H9 (cell line): Measurements from ENCODE around the gene DMAC2L. TPM values are rescaled to one million over a fixed set of nuclear protein-coding genes. Genes with fewer than 3 reads are reported as not detected.

Experiments
- DNase-seq: peaks from one replicate; pipeline ENCODE4 v3.0.0-alpha.2; 2017
- H2AFZ ChIP-seq: one replicate; pipeline ENCODE4 v1.6.1; 2013; ENCODE audit warnings: mild to moderate bottlenecking, low read length, control low read depth, moderate library complexity
- H2AK5ac ChIP-seq: 2 replicates; pipeline ENCODE4 v1.6.1; 2013; ENCODE audit warnings: low read length, control low read depth, mixed read lengths; ENCODE audit not compliant: insufficient read length
- H2BK120ac ChIP-seq: one replicate; pipeline ENCODE4 v1.6.1; 2013; ENCODE audit warnings: low read depth, mild to moderate bottlenecking, low read length, control low read depth, inconsistent platforms; ENCODE audit not compliant: poor library complexity, severe bottlenecking
- H2BK12ac ChIP-seq: 2 replicates; pipeline ENCODE4 v1.6.1; 2013; ENCODE audit warnings: low read length, control low read depth, mixed read lengths, low read depth; ENCODE audit not compliant: insufficient read length
- H2BK15ac ChIP-seq: 2 replicates; pipeline ENCODE4 v1.6.1; 2013; ENCODE audit warnings: low read depth, low read length, control low read depth
- H2BK20ac ChIP-seq: one replicate; pipeline ENCODE4 v1.6.1; 2013; ENCODE audit warnings: low read depth, mild to moderate bottlenecking, low read length, control low read depth, inconsistent platforms; ENCODE audit not compliant: poor library complexity, severe bottlenecking
- H2BK5ac ChIP-seq: 2 replicates; pipeline ENCODE4 v1.6.1; 2013; ENCODE audit warnings: low read length, control low read depth, mixed read lengths; ENCODE audit not compliant: insufficient read length
- H3K14ac ChIP-seq: 2 replicates; pipeline ENCODE4 v1.6.1; 2013; ENCODE audit warnings: low read length, control low read depth; ENCODE audit not compliant: insufficient read depth
- H3K18ac ChIP-seq: 2 replicates; pipeline ENCODE4 v1.6.1; 2013; ENCODE audit warnings: low read depth, mild to moderate bottlenecking, mixed read lengths, low read length, control low read depth; ENCODE audit not compliant: insufficient read length
- H3K23ac ChIP-seq: 2 replicates; pipeline ENCODE4 v1.6.1; 2013; ENCODE audit warnings: low read length, control low read depth, mixed read lengths, low read depth; ENCODE audit not compliant: insufficient read length
- H3K23me2 ChIP-seq: 2 replicates; pipeline ENCODE4 v1.6.1; 2013; ENCODE audit warnings: low read depth, mild to moderate bottlenecking, mixed read lengths, low read length, control low read depth; ENCODE audit not compliant: insufficient read length, poor library complexity, severe bottlenecking
- H3K27ac ChIP-seq: 2 replicates; pipeline ENCODE4 v1.5.1; 2013; ENCODE audit warnings: low read length, control low read depth, mixed read lengths, low read depth; ENCODE audit not compliant: insufficient read length
- H3K27me3 ChIP-seq: 2 replicates; pipeline ENCODE4 v1.6.1; 2013; ENCODE audit warnings: low read length, control low read depth, inconsistent platforms; ENCODE audit not compliant: insufficient read depth
- H3K4ac ChIP-seq: 2 replicates; pipeline ENCODE4 v1.6.1; 2013; ENCODE audit warnings: low read depth, mild to moderate bottlenecking, control low read depth, inconsistent platforms, low read length, moderate library complexity
- H3K4me1 ChIP-seq: 2 replicates; pipeline ENCODE4 v1.6.1; 2013; ENCODE audit warnings: low read length, control low read depth, inconsistent platforms; ENCODE audit not compliant: insufficient read depth
- H3K4me2 ChIP-seq: 2 replicates; pipeline ENCODE4 v1.6.1; 2013; ENCODE audit warnings: low read length, control low read depth, mixed read lengths; ENCODE audit not compliant: insufficient read length, insufficient read depth
- H3K56ac ChIP-seq: 2 replicates; pipeline ENCODE4 v1.6.1; 2013; ENCODE audit warnings: low read depth, mild to moderate bottlenecking, mixed read lengths, low read length, control low read depth; ENCODE audit not compliant: insufficient read length
- H3K79me1 ChIP-seq: 2 replicates; pipeline ENCODE4 v1.6.1; 2013; ENCODE audit warnings: low read depth, mild to moderate bottlenecking, moderate library complexity, low read length, control low read depth, inconsistent platforms; ENCODE audit not compliant: insufficient read depth, poor library complexity, severe bottlenecking
- H3K79me2 ChIP-seq: 2 replicates; pipeline ENCODE4 v1.6.1; 2013; ENCODE audit warnings: low read length, control low read depth, inconsistent platforms; ENCODE audit not compliant: insufficient read depth
- H3K9ac ChIP-seq: 2 replicates; pipeline ENCODE4 v1.6.1; 2013; ENCODE audit warnings: low read length, control low read depth, mixed read lengths; ENCODE audit not compliant: insufficient read length; ENCODE audit errors: extremely low read depth
- H3K9me3 ChIP-seq: one replicate; pipeline ENCODE4 v1.6.1; 2013; ENCODE audit warnings: low read depth, low read length, inconsistent platforms; ENCODE audit not compliant: control insufficient read depth
- H3T11ph ChIP-seq: one replicate; pipeline ENCODE4 v1.6.1; 2013; ENCODE audit warnings: mild to moderate bottlenecking, low read length, control low read depth, inconsistent platforms
- H4K20me1 ChIP-seq: one replicate; pipeline ENCODE4 v1.6.1; 2013; ENCODE audit not compliant: control insufficient read depth, insufficient read length, insufficient read depth
- H4K5ac ChIP-seq: 2 replicates; pipeline ENCODE4 v1.6.1; 2013; ENCODE audit warnings: low read depth, mild to moderate bottlenecking, mixed read lengths, low read length, control low read depth; ENCODE audit not compliant: insufficient read length
- H4K8ac ChIP-seq: replicated peaks from 2 replicates; pipeline ENCODE4 v1.6.1; 2013; ENCODE audit warnings: low read length, control low read depth, mixed read lengths, low read depth; ENCODE audit not compliant: insufficient read length
- H4K91ac ChIP-seq: 2 replicates; pipeline ENCODE4 v1.6.1; 2013; ENCODE audit warnings: low read depth, mild to moderate bottlenecking, moderate library complexity, mixed read lengths, low read length, control low read depth; ENCODE audit not compliant: insufficient read length
- H3K27ac Mint-ChIP-seq, 3 experiments: 2 replicates in 2 of 3; 3 replicates in 1 of 3; pipeline ENCODE4 v1.8.0; 2020 to 2021; ENCODE audit warnings: mixed read lengths in 3 of 3, mild to moderate bottlenecking in 1 of 3, moderate library complexity in 1 of 3
- H3K27me3 Mint-ChIP-seq: 2 replicates; pipeline ENCODE4 v1.8.0; 2021; ENCODE audit warnings: low read depth, mild to moderate bottlenecking, moderate library complexity, mixed read lengths
- H3K36me3 Mint-ChIP-seq, 3 experiments: 2 replicates in 2 of 3; 3 replicates in 1 of 3; pipeline ENCODE4 v1.8.0; 2020 to 2021; ENCODE audit warnings: low read depth in 3 of 3, mixed read lengths in 3 of 3; ENCODE audit not compliant: insufficient read depth in 1 of 3
- H3K4me1 Mint-ChIP-seq, 2 experiments: 2 replicates each; pipeline ENCODE4 v1.8.0; 2020; ENCODE audit warnings: mixed read lengths in 2 of 2
- H3K4me3 Mint-ChIP-seq, 2 experiments: 2 replicates in 1 of 2; 3 replicates in 1 of 2; pipeline ENCODE4 v1.8.0; 2020 to 2021; ENCODE audit warnings: mild to moderate bottlenecking in 2 of 2, mixed read lengths in 2 of 2, moderate library complexity in 1 of 2
- H3K9me3 Mint-ChIP-seq, 2 experiments: 2 replicates in 1 of 2; 3 replicates in 1 of 2; pipeline ENCODE4 v1.8.0; 2020; ENCODE audit warnings: mild to moderate bottlenecking in 2 of 2, mixed read lengths in 2 of 2, moderate library complexity in 1 of 2
- WGBS: extraction: QIAGEN DNeasy Blood & Tissue Kit; methylation state at CpG from one replicate; pipeline ENCODE4 v1.1.7; 2013; ENCODE audit warnings: missing lambda C conversion rate, low lambda C conversion rate, mixed read lengths; ENCODE audit not compliant: insufficient read length; ENCODE audit errors: extremely low coverage; 5-methylcytosine and 5-hydroxymethylcytosine counted together
- total RNA-seq: library from RNA; stranded (reverse); gene quantifications from 2 replicates; pipeline ENCODE4 v1.2.1, GENCODE V29; 2021
- TF ChIP-seq, protein P1 (sequence below): fragments of 200-600 bp; sonication (generic); conservative IDR thresholded peaks from 3 replicates; pipeline ENCODE4 v1.8.0; 2021; ENCODE audit warnings: antibody characterized with exemption, mild to moderate bottlenecking

The DMAC2L gene
- total RNA-seq, 1 experiment from 2014 or later = 22.4 TPM

DNA sequence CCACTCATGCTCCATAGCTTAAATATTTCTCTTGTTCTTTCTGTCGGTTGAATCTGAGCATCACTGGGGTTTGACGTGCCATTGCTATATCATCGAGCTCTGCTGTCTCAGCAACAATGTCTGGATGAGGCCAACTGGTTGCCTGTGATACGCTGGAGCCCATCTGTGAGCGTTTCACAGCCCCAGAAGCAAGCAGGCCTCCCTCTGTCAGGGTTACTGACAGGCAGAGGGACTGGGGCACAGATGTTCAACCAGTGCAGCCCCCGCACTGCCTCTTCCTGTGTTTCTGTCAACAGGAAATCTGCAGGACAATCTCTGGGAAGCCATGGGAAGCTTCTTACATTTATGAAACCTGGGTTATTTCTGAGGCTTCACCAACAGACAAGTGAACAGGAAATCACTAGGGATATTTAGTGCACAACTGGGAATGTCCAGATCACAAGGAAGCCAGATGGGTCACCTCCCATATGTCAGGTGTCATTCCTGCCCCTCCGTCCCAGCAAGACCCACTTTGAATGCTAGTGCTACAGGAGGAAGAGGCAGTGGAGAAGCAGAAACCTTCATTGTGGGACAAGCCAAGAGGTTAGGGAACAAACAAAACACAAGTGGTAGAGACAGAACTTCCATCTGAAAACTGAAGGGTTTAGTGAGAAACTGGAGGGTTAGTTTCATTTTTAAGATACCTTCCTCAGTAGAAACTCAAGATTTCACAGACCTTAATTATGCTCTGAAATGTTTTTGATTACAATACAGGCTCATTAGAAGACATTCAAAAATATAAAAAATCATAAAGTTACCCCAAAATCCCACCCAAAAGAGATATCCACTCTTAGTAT, 24.1 kb downstream of the DMAC2L start:
- Histone ChIP-seq H2BK5ac (no peak overlapping the region), H3K18ac (peak overlapping the region; percentile 25), H4K20me1 (no peaks in the 10 kb centered on the region), H3K27me3 (no peaks in the 10 kb centered on the region), H3K23me2 (no peaks in the 10 kb centered on the region), H3K56ac (no peak overlapping the region), H3K23ac (no peak overlapping the region), H3K4ac (peak overlapping the region; percentile 76; the same call in 1 of the 2 replicates), H2BK15ac (no peak overlapping the region), H3K4me2 (no peak overlapping the region), H4K91ac (no peak overlapping the region), H3K79me2 (no peaks in the 10 kb centered on the region), H3K27ac (peak overlapping the region; percentile 3), H3K9me3 (no peaks in the 10 kb centered on the region), H3K9ac (no peak overlapping the region), H4K5ac (no peak overlapping the region), H2AK5ac (no peak overlapping the region), H3K79me1 (no peaks in the 10 kb centered on the region), H4K8ac (no peak overlapping the region), H3K14ac (peak overlapping the region; percentile 37; the same call in 1 of the 2 replicates), H2BK120ac (no peak overlapping the region), H2AFZ (no peak overlapping the region), H3T11ph (peak overlapping the region; percentile 43), H3K4me1 (peaks cover 8% of the 10 kb centered on the region; the same call in 1 of the 2 replicates), H2BK12ac (no peak overlapping the region), H2BK20ac (no peak overlapping the region)
- Mint-ChIP-seq H3K27me3 (no peaks in the 10 kb centered on the region), H3K4me3 (no peak overlapping the region), H3K4me1 (peaks cover 25 to 37% of the 10 kb centered on the region in 2 experiments), H3K27ac (peak overlapping the region; percentile 42 to 91 (median 65); a peak in 6 of 7 replicates), H3K9me3 (no peaks in the 10 kb centered on the region), H3K36me3 (no peaks in the 10 kb centered on the region)
- TF ChIP-seq, protein P1, sequence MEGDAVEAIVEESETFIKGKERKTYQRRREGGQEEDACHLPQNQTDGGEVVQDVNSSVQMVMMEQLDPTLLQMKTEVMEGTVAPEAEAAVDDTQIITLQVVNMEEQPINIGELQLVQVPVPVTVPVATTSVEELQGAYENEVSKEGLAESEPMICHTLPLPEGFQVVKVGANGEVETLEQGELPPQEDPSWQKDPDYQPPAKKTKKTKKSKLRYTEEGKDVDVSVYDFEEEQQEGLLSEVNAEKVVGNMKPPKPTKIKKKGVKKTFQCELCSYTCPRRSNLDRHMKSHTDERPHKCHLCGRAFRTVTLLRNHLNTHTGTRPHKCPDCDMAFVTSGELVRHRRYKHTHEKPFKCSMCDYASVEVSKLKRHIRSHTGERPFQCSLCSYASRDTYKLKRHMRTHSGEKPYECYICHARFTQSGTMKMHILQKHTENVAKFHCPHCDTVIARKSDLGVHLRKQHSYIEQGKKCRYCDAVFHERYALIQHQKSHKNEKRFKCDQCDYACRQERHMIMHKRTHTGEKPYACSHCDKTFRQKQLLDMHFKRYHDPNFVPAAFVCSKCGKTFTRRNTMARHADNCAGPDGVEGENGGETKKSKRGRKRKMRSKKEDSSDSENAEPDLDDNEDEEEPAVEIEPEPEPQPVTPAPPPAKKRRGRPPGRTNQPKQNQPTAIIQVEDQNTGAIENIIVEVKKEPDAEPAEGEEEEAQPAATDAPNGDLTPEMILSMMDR = no peak
- no CpG with 5 or more reads among the region's 7 CpGs for WGBS
- no peak for DNase-seq
